Measurements from ENCODE around the gene LMCD1.

GRCh38 chr3:8504611-8504973, 3.0 kb downstream of the LMCD1 start:
- TF ChIP-seq CTCF (IDR thresholded peaks at IDR 0.05; ENCODE audit: low read length): no peak
- no peak for TF ChIP-seq EZH2 (IDR thresholded peaks at IDR 0.05; ENCODE audit: borderline replicate concordance, low read length)
